ENCODE results near the gene ASCL2.
A peak's percentile ranks its signal among the peaks of the same experiment; 100 is the strongest.

ASCL2 gene

GRCh38 chr11:2270322-2271076, at the start of gene ASCL2:
Gene ASCL2, minus strand, starts transcription at chr11:2270588. Its CDS starts 256 bp downstream, at chr11:2270332.
- no peak for DNase-seq

- no peak for DNase-seq
Measured at GRCh38 chr11:2319791-2320472, 49.5 kb upstream of the ASCL2 start.

GRCh38 chr11:2318707-2319106, 48.3 kb upstream of the ASCL2 start:
- DNase-seq = no peak

- DNase-seq = no peak
Measured at GRCh38 chr11:2318123-2318522, 47.7 kb upstream of the ASCL2 start.

GRCh38 chr11:2317354-2318050, 47.1 kb upstream of the ASCL2 start:
- DNase-seq = no peak

GRCh38 chr11:2316963-2317244, 46.5 kb upstream of the ASCL2 start:
- no peak for DNase-seq

GRCh38 chr11:2316169-2316962, 46.0 kb upstream of the ASCL2 start:
- DNase-seq = no peak

- DNase-seq = peak; percentile 24
Measured at GRCh38 chr11:2315395-2316168, 45.2 kb upstream of the ASCL2 start.

- peak; percentile 94 for DNase-seq
Measured at GRCh38 chr11:2314525-2315394, 44.4 kb upstream of the ASCL2 start.

GRCh38 chr11:2314136-2314524, 43.7 kb upstream of the ASCL2 start:
- DNase-seq = peak; percentile 27

- peak; percentile 23 for DNase-seq
Measured at GRCh38 chr11:2313051-2313951, 42.9 kb upstream of the ASCL2 start.

GRCh38 chr11:2312232-2313042, 42.0 kb upstream of the ASCL2 start:
- DNase-seq = peak; percentile 74

- no peak for DNase-seq
Measured at GRCh38 chr11:2311353-2312133, 41.2 kb upstream of the ASCL2 start.

GRCh38 chr11:2310786-2311352, 40.5 kb upstream of the ASCL2 start:
- DNase-seq = no peak

GRCh38 chr11:2310073-2310785, 39.8 kb upstream of the ASCL2 start:
- peak; percentile 33 for DNase-seq

GRCh38 chr11:2309251-2310072, 39.1 kb upstream of the ASCL2 start:
- DNase-seq = no peak

GRCh38 chr11:2308713-2309112, 38.3 kb upstream of the ASCL2 start:
- DNase-seq = no peak

Measured in right hindlimb (tissue), 1 donor.